IMR-90 (cell line): Measurements from ENCODE around the gene CHSY3. TPM values are rescaled to one million over a fixed set of nuclear protein-coding genes. Genes with fewer than 3 reads are reported as not detected.

Experiments used
- ATAC-seq: fragments of 200-7000 bp; cut with Tn5 transposase; 2 replicates; pipeline ENCODE4 v1.9.1; 2020; ENCODE audit warnings: low read depth, mild to moderate bottlenecking, moderate library complexity
- BruUV-seq: library from RNA; stranded (reverse); fragments of 400-500 nt; replicated peaks from 2 replicates; lab custom pipeline; 2021; lab: Mats Ljungman, UMichigan
- CTCF ChIA-PET: fragments of 300-600 bp; formaldehyde crosslinking; extraction: SDS; loops from one replicate; lab custom pipeline; 2021; ENCODE audit warnings: antibody characterized with exemption; lab: Yijun Ruan, JAX
- POLR2A ChIA-PET: fragments of 300-600 bp; sonication (Branson Sonifier 250); formaldehyde crosslinking; loops from one replicate; lab custom pipeline; 2022; ENCODE audit warnings: antibody characterized with exemption; ENCODE audit not compliant: unreplicated experiment; lab: Charles Lee
- DNase-seq: peaks from one replicate; pipeline ENCODE4 v3.0.0; 2013
- H2AFZ ChIP-seq: replicated peaks from 2 replicates; pipeline ENCODE3; 2013; ENCODE audit warnings: low read length, mild to moderate bottlenecking; ENCODE audit not compliant: poor library complexity
- H2AK5ac ChIP-seq: 2 replicates; pipeline ENCODE4 v1.6.1; 2013; ENCODE audit warnings: low read depth, low read length, inconsistent platforms
- H2AK9ac ChIP-seq: replicated peaks from 2 replicates; pipeline ENCODE3; 2013; ENCODE audit warnings: mild to moderate bottlenecking, low read depth, low read length, moderate library complexity; ENCODE audit not compliant: poor library complexity
- H2BK120ac ChIP-seq: 2 replicates; pipeline ENCODE4 v1.6.1; 2013; ENCODE audit warnings: low read depth, low read length, inconsistent platforms
- H2BK15ac ChIP-seq: 3 replicates; pipeline ENCODE4 v1.6.1; 2013; ENCODE audit warnings: low read depth, low read length, inconsistent platforms
- H2BK20ac ChIP-seq: 2 replicates; pipeline ENCODE4 v1.6.1; 2013; ENCODE audit warnings: low read depth, mild to moderate bottlenecking, inconsistent platforms, low read length, moderate library complexity
- H2BK5ac ChIP-seq: 2 replicates; pipeline ENCODE4 v1.6.1; 2013; ENCODE audit warnings: mild to moderate bottlenecking, low read depth, low read length, inconsistent platforms; ENCODE audit not compliant: poor library complexity, severe bottlenecking
- H3K14ac ChIP-seq: replicated peaks from 2 replicates; pipeline ENCODE4 v1.6.1; 2013; ENCODE audit warnings: low read depth, low read length, inconsistent platforms
- H3K18ac ChIP-seq: 2 replicates; pipeline ENCODE4 v1.6.1; 2013; ENCODE audit warnings: low read depth, low read length, control low read depth
- H3K23ac ChIP-seq: 2 replicates; pipeline ENCODE4 v1.6.1; 2013; ENCODE audit warnings: low read depth, low read length, inconsistent platforms
- H3K27ac ChIP-seq: 2 replicates; pipeline ENCODE4 v1.5.1; 2013; ENCODE audit warnings: mild to moderate bottlenecking, control low read depth, low read length; ENCODE audit not compliant: insufficient read depth
- H3K27me3 ChIP-seq: 2 replicates; pipeline ENCODE4 v1.6.1; 2013; ENCODE audit warnings: low read length; ENCODE audit not compliant: control insufficient read depth, insufficient read depth
- H3K36me3 ChIP-seq: 2 replicates; pipeline ENCODE4 v1.6.1; 2013; ENCODE audit warnings: low read length, mixed read lengths; ENCODE audit not compliant: control insufficient read depth, insufficient read depth
- H3K4ac ChIP-seq: 2 replicates; pipeline ENCODE4 v1.6.1; 2013; ENCODE audit warnings: low read depth, low read length, inconsistent platforms
- H3K4me1 ChIP-seq: 2 replicates; pipeline ENCODE4 v1.6.1; 2013; ENCODE audit warnings: low read length, mixed read lengths; ENCODE audit not compliant: control insufficient read depth, insufficient read depth
- H3K4me2 ChIP-seq: 2 replicates; pipeline ENCODE4 v1.6.1; 2013; ENCODE audit warnings: low read depth, mild to moderate bottlenecking, control low read depth, low read length, moderate library complexity
- H3K4me3 ChIP-seq: 2 replicates; pipeline ENCODE4 v1.5.1; 2013; ENCODE audit warnings: low read depth, mild to moderate bottlenecking, control low read depth, low read length, moderate library complexity; ENCODE audit not compliant: insufficient read depth
- H3K56ac ChIP-seq: 2 replicates; pipeline ENCODE4 v1.6.1; 2013; ENCODE audit warnings: low read length, inconsistent platforms; ENCODE audit not compliant: insufficient read depth; ENCODE audit errors: extremely low read depth
- H3K79me1 ChIP-seq, 2 experiments: 2 replicates each; pipeline ENCODE4 v1.6.1; 2013; ENCODE audit warnings: low read length in 2 of 2, inconsistent platforms in 1 of 2, low read depth in 1 of 2
- H3K9ac ChIP-seq: 2 replicates; pipeline ENCODE4 v1.6.1; 2013; ENCODE audit warnings: low read depth, low read length, control low read depth
- H3K9me1 ChIP-seq: 2 replicates; pipeline ENCODE4 v1.6.1; 2013; ENCODE audit warnings: low read length, inconsistent platforms; ENCODE audit not compliant: insufficient read depth
- H3K9me3 ChIP-seq: 2 replicates; pipeline ENCODE4 v1.6.1; 2013; ENCODE audit warnings: low read length; ENCODE audit not compliant: control insufficient read depth, insufficient read depth
- H4K20me1 ChIP-seq: 2 replicates; pipeline ENCODE4 v1.6.1; 2013; ENCODE audit warnings: low read length, inconsistent platforms; ENCODE audit not compliant: insufficient read depth
- H4K5ac ChIP-seq: 2 replicates; pipeline ENCODE4 v1.6.1; 2013; ENCODE audit warnings: mild to moderate bottlenecking, low read depth, low read length, control low read depth
- H4K8ac ChIP-seq, 2 experiments: 2 replicates each; pipeline ENCODE4 v1.6.1; 2013; ENCODE audit warnings: low read depth in 2 of 2, low read length in 2 of 2, control low read depth in 1 of 2, inconsistent platforms in 1 of 2
- H4K91ac ChIP-seq: 2 replicates; pipeline ENCODE4 v1.6.1; 2013; ENCODE audit warnings: low read depth, low read length, inconsistent platforms; ENCODE audit not compliant: insufficient read depth
- CEBPB ChIP-seq: IDR thresholded peaks from 2 replicates; pipeline ENCODE4 v1.6.1; 2012; ENCODE audit warnings: low read depth, low read length, improper control_type of control experiment
- CHD1 ChIP-seq: IDR thresholded peaks from 2 replicates; pipeline ENCODE4 v1.6.1; 2012; ENCODE audit warnings: low read depth, low read length, improper control_type of control experiment
- WGBS, 2 experiments: methylation state at CpG; one replicate each; pipeline versions ENCODE4 v1.1.5 to v1.1.7; 2013; ENCODE audit warnings: missing lambda C conversion rate in 2 of 2; ENCODE audit not compliant: insufficient read length in 1 of 2; ENCODE audit errors: extremely low coverage in 2 of 2; 5-methylcytosine and 5-hydroxymethylcytosine counted together
- dilution Hi-C: fragments of 300-500 bp; cut with HindIII; formaldehyde crosslinking; loops from one replicate; pipeline ENCODE4 v1.14.3; 2018; ENCODE audit warnings: low sequenced_read_pairs; ENCODE audit not compliant: unreplicated experiment
- in situ Hi-C: fragments of 300-500 bp; cut with MboI; formaldehyde crosslinking; loops from 3 replicates; pipeline ENCODE4 v1.14.3; 2019; ENCODE audit warnings: low sequenced_read_pairs, inconsistent platforms, mixed read lengths
- intact Hi-C: fragments of 100-400 bp; cut with micrococcal nuclease; formaldehyde crosslinking; loops from 2 replicates; pipeline ENCODE4 v1.10.0; 2022
- polyA plus RNA-seq, 3 experiments: library from polyadenylated mRNA; depleted of rRNA; stranded (reverse); fragments of >200 nt; gene quantifications; 2 replicates each; pipeline ENCODE4 v1.2.3, GENCODE V29; 2012; ENCODE audit warnings: low replicate concordance in 1 of 3
- total RNA-seq: library from RNA; depleted of rRNA; stranded (reverse); fragments of >200 nt; gene quantifications from 2 replicates; pipeline ENCODE4 v1.2.3, GENCODE V29; 2012

The CHSY3 gene
- total and polyA plus RNA-seq, 2 of the 4 experiments (the other 2 are of a cell fraction), result 0.62 to 1.3 TPM

DNA sequence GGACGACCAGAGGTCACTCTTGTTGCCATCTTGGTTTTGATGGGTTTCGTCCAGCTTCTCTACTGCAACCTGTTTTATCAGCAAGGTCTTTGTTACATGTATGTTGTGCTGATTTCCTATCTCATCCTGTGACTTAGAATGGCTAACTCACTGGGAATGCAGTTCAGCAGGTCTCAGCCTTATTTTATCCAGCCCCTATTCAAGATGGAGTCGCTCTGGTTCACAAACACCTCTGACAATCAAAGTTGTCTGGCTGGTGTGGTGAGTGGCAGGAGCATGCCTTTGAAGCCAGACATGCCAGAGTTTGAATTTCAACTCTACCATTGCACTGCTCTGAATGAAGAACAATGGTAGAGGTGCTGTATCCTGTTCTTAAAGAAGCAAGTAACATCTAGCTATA, 253.8 kb downstream of the CHSY3 start:
- CTCF ChIA-PET, result no interaction called here
- no peak overlapping the region for H4K5ac ChIP-seq

More for the DNA sequence above, 253.8 kb downstream of the CHSY3 start:
- DNase-seq, result no peak
- Histone ChIP-seq H4K8ac (no peak overlapping the region), H3K23ac (no peak overlapping the region), H3K4me3 (no peak overlapping the region), H3K9ac (no peak overlapping the region), H3K4me2 (no peak overlapping the region), H2BK20ac (no peak overlapping the region), H2BK120ac (no peak overlapping the region), H3K36me3 (no peaks in the 10 kb centered on the region), H3K27me3 (no peaks in the 10 kb centered on the region), H3K56ac (no peak overlapping the region), H3K18ac (no peak overlapping the region), H3K4me1 (no peaks in the 10 kb centered on the region), H2AK5ac (no peak overlapping the region), H4K20me1 (no peaks in the 10 kb centered on the region), H2AFZ (no peak overlapping the region), H3K79me1 (no peaks in the 10 kb centered on the region), H3K14ac (no peak overlapping the region), H2BK15ac (no peak overlapping the region), H3K27ac (no peak overlapping the region), H2BK5ac (no peak overlapping the region), H3K4ac (no peak overlapping the region), H4K91ac (no peak overlapping the region), H3K9me1 (no peaks in the 10 kb centered on the region), H2AK9ac (no peak overlapping the region), H3K9me3 (peaks cover 2% of the 10 kb centered on the region; the same call in 1 of the 2 replicates)
- TF ChIP-seq CEBPB (no peak), CHD1 (no peak)
- dilution Hi-C loops (no loop called here), intact Hi-C loops (no loop called here), in situ Hi-C loops (no loop called here)
- no peak for ATAC-seq
- WGBS, 2 experiments, result no CpG with 5 or more reads among the region's 3 CpGs
- no TSS peak for BruUV-seq
- POLR2A ChIA-PET, result no interaction called here
